ENCODE results near the gene SNTG2.

DNA sequence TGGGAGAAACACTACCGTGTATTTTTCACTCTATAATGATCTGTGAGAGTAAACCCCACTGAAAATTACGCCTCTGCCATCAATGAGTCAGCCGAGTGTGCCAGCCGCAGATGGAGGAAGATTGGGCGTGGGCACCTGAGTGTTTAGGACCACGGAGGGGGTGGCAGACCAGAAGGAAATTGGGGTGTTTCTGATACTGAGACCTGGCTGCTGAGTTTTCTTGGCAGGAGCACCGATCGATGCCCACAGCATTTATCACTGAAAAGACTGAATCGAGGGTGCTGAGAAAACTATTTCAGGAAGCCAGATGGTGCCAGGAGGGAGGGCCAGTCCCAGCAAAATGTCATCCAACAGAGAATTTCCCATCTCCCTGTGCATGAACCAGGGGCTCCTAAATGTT is 370.7 kb downstream of the SNTG2 start:
- TF ChIP-seq, protein P1, sequence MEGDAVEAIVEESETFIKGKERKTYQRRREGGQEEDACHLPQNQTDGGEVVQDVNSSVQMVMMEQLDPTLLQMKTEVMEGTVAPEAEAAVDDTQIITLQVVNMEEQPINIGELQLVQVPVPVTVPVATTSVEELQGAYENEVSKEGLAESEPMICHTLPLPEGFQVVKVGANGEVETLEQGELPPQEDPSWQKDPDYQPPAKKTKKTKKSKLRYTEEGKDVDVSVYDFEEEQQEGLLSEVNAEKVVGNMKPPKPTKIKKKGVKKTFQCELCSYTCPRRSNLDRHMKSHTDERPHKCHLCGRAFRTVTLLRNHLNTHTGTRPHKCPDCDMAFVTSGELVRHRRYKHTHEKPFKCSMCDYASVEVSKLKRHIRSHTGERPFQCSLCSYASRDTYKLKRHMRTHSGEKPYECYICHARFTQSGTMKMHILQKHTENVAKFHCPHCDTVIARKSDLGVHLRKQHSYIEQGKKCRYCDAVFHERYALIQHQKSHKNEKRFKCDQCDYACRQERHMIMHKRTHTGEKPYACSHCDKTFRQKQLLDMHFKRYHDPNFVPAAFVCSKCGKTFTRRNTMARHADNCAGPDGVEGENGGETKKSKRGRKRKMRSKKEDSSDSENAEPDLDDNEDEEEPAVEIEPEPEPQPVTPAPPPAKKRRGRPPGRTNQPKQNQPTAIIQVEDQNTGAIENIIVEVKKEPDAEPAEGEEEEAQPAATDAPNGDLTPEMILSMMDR (IDR thresholded peaks at IDR 0.05) = no peak
- no peak for TF ChIP-seq POLR2A (IDR thresholded peaks at IDR 0.05)
